Measurements from ENCODE around the gene APOBEC2.

DNA sequence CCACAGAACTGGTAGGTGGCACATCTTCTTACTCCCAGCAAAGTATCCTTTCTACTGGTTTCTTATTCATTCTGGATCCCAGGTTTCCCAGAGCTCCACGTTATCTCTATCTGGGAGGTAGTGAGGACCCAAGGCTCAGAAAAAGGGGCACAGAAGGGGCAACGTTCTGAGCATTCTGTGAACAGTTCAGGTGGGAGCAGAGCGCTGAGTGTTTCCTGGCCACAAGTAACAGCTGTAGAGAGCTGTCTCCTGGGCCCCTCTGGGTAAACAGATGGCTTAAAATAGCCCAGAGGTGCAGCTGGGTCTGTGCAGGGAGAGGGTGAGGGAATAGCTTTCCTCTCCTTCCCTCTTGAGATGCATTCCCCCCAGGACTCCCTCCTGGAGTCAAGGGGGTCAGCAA, 2.1 kb downstream of the APOBEC2 start:
- TF ChIP-seq, protein P1, sequence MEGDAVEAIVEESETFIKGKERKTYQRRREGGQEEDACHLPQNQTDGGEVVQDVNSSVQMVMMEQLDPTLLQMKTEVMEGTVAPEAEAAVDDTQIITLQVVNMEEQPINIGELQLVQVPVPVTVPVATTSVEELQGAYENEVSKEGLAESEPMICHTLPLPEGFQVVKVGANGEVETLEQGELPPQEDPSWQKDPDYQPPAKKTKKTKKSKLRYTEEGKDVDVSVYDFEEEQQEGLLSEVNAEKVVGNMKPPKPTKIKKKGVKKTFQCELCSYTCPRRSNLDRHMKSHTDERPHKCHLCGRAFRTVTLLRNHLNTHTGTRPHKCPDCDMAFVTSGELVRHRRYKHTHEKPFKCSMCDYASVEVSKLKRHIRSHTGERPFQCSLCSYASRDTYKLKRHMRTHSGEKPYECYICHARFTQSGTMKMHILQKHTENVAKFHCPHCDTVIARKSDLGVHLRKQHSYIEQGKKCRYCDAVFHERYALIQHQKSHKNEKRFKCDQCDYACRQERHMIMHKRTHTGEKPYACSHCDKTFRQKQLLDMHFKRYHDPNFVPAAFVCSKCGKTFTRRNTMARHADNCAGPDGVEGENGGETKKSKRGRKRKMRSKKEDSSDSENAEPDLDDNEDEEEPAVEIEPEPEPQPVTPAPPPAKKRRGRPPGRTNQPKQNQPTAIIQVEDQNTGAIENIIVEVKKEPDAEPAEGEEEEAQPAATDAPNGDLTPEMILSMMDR (optimal IDR thresholded peaks at IDR 0.05 in 1 of 3, IDR thresholded peaks at IDR 0.05 in 1 of 3, conservative IDR thresholded peaks at IDR 0.05 in 1 of 3; ENCODE audit: extremely low read depth in 1 of 3, insufficient read depth in 2 of 3, low read length in 3 of 3) = no peak
- no peak for TF ChIP-seq EZH2 (IDR thresholded peaks at IDR 0.05; ENCODE audit: low read length)
